HG03135 (cell line): ENCODE results near the gene LMNTD2.
"Not testable (repeated sequence)": the region's sequence is repeated elsewhere in the genome, so short reads cannot be mapped to it uniquely, and the experiment has no call there.

Experiments
- ATAC-seq: cut with Tn5 transposase; IDR thresholded peaks from one replicate; pipeline ENCODE4 v1.9.1; 2021; ENCODE audit warnings: mild to moderate bottlenecking, moderate library complexity; ENCODE audit not compliant: unreplicated experiment

Gene LMNTD2

DNA sequence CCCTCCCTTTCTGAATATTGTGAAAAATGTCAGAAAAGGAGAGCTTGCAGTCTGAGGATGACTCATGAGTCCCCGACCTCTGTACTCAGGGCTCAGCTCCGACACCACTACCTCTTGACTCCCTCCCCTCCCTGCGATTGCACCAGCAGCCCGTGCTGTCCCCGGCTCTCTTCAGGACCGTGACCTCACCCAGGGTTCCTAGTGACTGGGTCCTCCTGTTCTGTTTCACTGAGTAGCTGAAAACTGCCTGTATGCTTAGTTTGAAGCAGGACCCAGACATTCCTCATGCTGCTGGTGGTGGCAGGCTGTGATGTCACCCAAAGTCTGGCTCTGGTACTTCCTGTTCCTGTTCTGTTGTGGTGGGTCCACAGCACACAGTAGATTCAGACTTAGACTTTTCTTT lies 27.4 kb upstream of the LMNTD2 start:
- no peak for ATAC-seq

DNA sequence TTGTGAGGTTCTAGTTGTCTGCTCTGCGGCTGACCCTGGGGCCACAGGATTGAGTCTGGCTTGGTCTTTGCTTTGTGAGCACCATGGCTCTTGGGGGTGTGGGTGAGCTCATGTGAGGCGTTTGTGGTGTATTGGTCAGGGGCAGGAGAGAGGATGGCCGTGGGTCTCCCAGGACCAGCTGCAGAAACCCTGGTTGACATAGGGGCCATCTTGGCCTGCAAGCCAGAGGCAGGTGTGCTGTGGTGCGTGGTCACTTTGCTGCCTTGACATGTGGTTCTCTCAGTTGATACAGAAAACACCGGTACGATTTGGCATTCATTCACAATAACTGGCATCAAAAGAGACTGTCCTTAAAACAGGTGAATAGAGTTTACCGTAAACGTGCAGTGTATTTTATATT lies 27.0 kb upstream of the LMNTD2 start:
- no peak for ATAC-seq

GRCh38 chr11:586376-587316 lies 26.1 kb upstream of the LMNTD2 start:
- no peak for ATAC-seq

DNA sequence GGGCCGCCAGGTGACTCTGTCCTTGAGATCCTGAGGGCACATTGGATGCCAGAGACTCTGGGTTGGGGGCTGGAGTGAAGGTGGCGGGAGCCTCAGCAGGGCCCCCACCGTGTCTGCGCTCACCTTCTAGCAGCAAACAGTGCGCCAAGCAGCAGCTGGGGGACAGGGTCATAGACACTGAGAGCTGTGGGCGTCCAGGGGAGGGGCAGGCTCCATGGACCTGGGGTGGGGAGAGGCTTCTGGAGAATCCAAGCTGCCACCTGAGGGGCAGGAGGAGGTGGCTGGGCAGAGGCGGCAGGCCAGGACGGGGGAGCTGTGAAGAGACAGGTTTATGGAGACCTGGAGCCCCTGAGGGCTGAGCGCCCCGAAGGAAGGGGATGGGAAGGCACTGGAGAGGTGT lies 23.7 kb upstream of the LMNTD2 start:
- ATAC-seq = no peak

DNA sequence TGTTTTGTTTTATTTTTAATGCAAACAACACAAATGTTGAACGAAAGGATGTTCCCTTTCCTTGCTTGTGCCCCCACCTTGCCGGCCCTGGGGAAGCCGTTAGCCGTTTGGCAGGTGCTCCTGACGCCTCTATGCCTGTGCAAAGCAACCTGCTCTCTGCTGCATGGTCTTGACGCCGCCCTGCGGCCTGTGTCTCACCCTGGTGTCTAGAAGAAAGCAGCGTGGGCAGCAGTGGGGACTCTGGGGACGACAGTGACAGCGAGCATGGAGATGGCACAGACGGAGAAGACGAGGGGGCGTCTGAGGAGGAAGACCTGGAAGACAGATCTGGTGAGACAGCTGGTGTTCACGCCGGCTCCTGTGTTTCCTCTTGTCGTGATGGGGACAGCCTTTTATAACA lies 21.2 kb upstream of the LMNTD2 start:
- no peak for ATAC-seq

DNA sequence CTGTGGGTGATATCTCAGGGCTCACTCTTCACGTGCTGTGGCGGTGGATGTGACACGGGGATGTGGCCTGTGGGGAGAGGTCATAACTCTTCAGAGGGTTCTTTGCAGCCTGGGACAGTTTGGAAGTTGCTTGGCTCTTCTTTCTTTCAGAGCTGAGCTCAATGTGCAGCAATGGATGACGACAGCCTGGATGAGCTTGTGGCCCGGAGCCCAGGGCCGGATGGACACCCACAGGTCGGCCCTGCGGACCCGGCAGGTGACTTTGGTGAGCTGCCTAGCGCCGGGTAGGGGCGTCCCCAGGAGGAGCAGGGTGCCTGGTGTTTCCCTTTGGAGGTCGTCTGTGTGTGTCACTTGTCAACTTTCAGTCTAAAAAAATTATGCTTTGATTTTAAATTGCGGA lies 20.8 kb upstream of the LMNTD2 start:
- no peak for ATAC-seq

GRCh38 chr11:579830-580601 lies 19.5 kb upstream of the LMNTD2 start:
- no peak for ATAC-seq

DNA sequence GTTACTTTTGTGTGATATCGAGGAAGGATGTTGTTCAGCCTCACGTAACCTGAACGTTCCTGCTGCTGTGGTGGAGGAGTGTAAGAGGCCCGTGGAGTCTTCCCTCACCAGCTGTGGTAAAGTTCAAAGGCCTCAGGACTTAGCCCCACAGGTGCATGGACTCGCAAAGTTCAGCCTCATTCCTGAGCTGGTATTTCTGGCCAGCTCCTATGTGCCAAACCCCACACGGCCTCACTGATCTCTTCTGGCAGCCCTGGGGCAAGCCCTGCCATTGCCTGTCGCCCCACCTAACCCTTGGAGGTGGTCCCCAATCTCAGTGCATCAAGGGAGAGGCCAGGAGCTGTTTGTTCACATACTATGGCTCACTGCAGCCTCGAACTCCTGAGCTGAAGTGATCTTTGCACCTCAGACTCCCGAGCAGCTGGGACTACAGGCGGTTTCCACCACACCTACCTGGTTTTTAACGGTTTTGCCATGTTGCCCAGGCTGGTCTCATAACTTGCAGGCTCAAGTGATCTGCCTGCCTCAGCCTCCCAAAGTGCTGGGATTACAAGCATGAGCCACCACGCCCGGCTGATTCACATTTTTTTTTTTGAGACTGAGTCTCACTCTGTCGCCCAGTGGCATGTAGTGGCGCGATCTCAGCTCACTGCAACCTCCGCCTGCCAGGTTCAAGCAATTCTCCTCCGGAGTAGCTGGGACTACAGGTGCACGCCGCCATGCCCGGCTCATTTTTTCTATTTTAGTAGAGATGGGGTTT lies 17.9 kb upstream of the LMNTD2 start:
- no peak for ATAC-seq

- no peak for ATAC-seq
Observed at GRCh38 chr11:577611-577894, 17.0 kb upstream of the LMNTD2 start.

GRCh38 chr11:576811-577610 lies 16.5 kb upstream of the LMNTD2 start:
- no peak for ATAC-seq

DNA sequence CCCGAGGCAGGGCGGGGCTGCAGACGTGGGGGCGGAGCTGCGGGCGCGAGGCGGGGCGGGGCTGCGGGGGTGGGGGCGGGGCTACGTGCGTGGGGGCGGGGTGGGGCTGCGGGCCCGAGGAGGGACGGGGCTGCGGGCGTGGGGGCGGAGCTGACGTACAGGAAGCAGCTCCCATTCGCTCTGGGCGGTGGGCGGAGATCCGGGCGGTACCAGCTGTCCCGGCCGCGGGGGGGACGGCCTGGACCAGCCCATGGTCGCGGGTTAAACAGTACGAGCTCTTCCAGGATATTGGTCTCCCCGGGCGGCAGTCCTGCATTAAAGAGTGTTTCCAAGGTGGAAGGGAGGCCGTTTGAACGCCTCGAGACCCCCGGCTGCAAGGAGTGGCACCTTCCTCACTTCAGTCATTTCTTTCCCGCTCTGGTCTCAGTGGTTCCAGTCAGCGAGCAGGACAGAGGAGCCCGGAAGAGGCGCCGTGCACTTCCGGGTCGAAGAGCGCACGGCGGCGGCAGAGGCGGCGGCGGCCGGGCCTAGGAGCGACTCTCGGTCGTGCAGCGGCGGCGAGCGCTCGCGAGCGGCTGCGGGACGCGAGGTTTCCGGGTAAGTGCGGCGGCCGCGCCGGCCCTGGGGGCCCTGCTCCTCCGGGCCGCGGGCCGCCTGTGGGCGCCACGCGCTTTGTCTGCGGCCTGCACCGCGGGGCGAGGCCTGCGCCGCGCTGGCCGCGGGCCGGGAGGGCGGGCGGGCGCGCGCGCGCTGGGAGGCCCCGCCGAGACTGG lies 15.6 kb upstream of the LMNTD2 start, which contains the start of gene PHRF1:
TSS of gene PHRF1 (plus strand) at position 475 of the 773 bp plus-strand sequence. CDS start 5,043 bp downstream, outside the sequence.
- peak; percentile 76 for ATAC-seq

DNA sequence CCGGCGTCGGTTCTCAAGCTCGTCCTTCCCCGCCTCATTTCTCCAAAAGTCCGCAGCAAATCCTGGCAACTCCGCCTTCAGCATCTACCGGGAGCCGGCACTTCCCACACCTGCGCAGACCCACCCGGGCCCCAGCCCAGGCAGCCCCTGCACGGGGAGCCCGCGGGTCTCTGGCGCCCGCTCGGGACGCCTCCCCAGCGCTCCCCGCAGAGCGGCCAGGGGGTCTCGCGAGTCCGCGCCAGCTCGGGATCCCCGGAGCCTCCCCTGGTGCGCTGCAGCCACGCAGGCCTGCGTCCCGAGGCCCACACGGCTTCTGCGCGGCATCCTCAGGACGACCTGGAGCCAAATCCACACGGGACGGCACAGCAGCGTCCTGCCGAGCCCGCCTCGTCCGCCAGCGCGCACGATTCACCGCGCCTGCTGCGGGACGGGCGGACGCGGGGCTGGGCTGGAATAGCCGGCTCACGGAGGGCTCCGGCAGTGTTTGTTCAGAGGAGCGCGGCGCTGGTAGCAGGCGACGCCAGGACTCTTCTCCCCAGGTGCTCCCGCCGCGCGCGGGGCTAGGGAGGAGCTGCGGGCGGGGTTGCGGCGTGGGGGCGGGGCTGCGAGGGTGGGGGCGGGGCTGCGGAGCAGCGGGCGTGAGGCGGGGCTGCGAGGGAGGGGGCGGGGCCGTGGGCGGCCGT lies 14.9 kb upstream of the LMNTD2 start:
- ATAC-seq = peak; percentile 23

GRCh38 chr11:574632-575312 lies 14.2 kb upstream of the LMNTD2 start:
- no peak for ATAC-seq

DNA sequence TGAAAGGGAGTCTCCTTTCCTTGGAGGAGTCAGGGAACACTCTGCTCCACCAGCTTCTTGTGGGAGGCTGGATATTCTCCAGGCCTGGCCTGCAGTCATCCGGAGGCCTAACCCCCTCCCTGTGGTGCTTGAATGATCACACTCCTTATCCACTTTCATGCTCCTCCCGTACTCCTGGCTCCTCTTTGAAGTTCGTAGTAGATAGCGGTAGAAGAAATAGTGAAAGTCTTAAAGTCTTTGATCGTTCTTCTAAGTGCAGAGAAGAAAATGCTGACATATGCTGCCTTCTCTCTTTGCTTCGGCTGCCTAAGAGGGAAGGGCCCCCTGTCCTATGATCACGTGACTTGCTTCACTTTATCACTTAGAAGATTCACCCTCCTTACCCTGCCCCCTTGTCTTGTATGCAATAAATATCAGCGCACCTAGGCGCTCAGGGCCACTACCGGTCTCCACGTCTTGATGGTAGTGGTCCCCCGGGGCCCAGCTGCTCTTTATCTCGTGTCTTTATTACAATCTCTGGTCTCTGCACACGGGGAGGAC lies 13.6 kb upstream of the LMNTD2 start:
- ATAC-seq = not testable (repeated sequence)

- ATAC-seq = no peak
Observed at GRCh38 chr11:573146-573759, 12.7 kb upstream of the LMNTD2 start.

- no peak for ATAC-seq
Observed at GRCh38 chr11:571802-572185, 11.3 kb upstream of the LMNTD2 start.

DNA sequence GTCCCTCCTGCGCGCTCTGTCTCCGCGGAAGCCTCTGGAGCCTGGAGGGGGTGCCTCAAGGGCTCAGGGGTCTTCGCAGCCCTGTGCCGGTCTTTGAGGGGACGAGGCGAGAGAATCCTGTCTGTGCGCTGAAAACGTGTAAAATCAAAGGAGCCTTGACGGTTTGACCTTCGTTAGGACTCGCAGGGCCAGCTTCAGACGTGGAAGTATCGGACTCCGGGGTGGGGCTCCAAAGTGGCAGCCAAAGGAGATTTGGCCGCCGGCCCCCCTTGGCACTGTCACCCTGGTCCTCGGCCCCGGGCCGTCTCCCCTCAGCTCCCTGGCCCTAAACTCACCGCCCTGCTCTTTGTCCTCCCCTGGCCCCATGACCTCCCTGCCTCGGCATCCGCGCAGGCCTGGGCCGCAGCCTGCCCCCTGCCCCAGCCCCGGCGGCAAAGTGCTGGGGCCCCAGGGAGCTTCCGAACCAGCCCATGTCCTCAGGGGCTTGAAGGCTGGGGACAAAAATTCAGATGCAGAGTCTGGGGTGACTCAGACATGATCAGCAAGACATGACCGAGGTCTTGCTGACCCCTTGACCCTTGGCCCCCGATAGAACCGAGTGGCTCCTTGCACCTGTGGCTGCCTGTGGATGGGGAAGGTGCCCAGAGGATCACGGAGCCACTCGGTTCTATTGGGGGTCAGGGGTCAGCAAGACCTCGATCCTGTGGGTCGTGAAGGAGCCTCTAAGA lies 8.8 kb upstream of the LMNTD2 start:
- no peak for ATAC-seq
